AG04450 (cell line): ENCODE data around the gene ENTREP1. TPM values are rescaled to one million over a fixed set of nuclear protein-coding genes. Genes with fewer than 3 reads are reported as not detected.

Source experiments
- CTCF ChIA-PET: fragments of 300-600, 350-600 bp; formaldehyde crosslinking; extraction: SDS; loops from one replicate; lab custom pipeline; 2022; ENCODE audit warnings: antibody characterized with exemption, inconsistent platforms; lab: Charles Lee
- POLR2A ChIA-PET: fragments of 350-600 bp; formaldehyde crosslinking; extraction: SDS; loops from one replicate; lab custom pipeline; 2021; ENCODE audit warnings: antibody characterized with exemption, inconsistent platforms; lab: Yijun Ruan, JAX
- DNase-seq: peaks from one replicate; pipeline ENCODE4 v3.0.0-alpha.2; 2011; ENCODE audit warnings: low read depth, low spot score
- H3K27ac ChIP-seq: one replicate; pipeline ENCODE4 v1.5.1; 2012; ENCODE audit warnings: low read depth, low read length, control low read depth
- H3K27me3 ChIP-seq: one replicate; pipeline ENCODE4 v1.6.0; 2012; ENCODE audit warnings: low read length; ENCODE audit not compliant: control insufficient read depth, insufficient read depth
- H3K4me3 ChIP-seq: 2 replicates; pipeline ENCODE4 v1.5.1; 2011; ENCODE audit warnings: mild to moderate bottlenecking, low read depth, low read length, control low read depth
- H3K9me3 ChIP-seq: 2 replicates; pipeline ENCODE4 v1.5.1; 2012; ENCODE audit warnings: low read length; ENCODE audit not compliant: control insufficient read depth, insufficient read depth
- CTCF ChIP-seq: IDR thresholded peaks from 2 replicates; pipeline ENCODE4 v1.5.1; 2011; ENCODE audit warnings: low read depth, low read length, control low read depth, inconsistent platforms
- polyA plus RNA-seq: library from polyadenylated mRNA; depleted of rRNA; stranded (reverse); fragments of >200 nt; gene quantifications from 2 replicates; pipeline ENCODE4 v1.2.3, GENCODE V29; 2011

ENTREP1 gene
- polyA plus RNA-seq, 1 experiment: not detected

GRCh38 chr9:69357821-69358220 is 32.8 kb downstream of the ENTREP1 start:
- ChIA-PET CTCF (no interaction called here), POLR2A (no interaction called here)
- H3K4me3 ChIP-seq: no peak overlapping the region
- TF ChIP-seq CTCF: no peak
- DNase-seq: no peak
- no peaks in the 10 kb centered on the region for H3K27me3 ChIP-seq
- no peaks in the 10 kb centered on the region for H3K9me3 ChIP-seq
- no peak overlapping the region for H3K27ac ChIP-seq

GRCh38 chr9:69363191-69363590 is 38.2 kb downstream of the ENTREP1 start:
- POLR2A ChIA-PET: no interaction called here
- DNase-seq: no peak
- Histone ChIP-seq H3K27me3 (no peaks in the 10 kb centered on the region), H3K4me3 (no peak overlapping the region), H3K9me3 (no peaks in the 10 kb centered on the region), H3K27ac (no peak overlapping the region)
- TF ChIP-seq CTCF: no peak
- CTCF ChIA-PET: no interaction called here

- CTCF ChIA-PET: no interaction called here
- no peaks in the 10 kb centered on the region for H3K27me3 ChIP-seq
These were observed 39.6 kb downstream of the ENTREP1 start for GRCh38 chr9:69364510-69365150.

GRCh38 chr9:69370430-69370829 is 45.4 kb downstream of the ENTREP1 start:
- Histone ChIP-seq H3K4me3 (no peak overlapping the region), H3K27me3 (peaks cover 3% of the 10 kb centered on the region), H3K9me3 (no peaks in the 10 kb centered on the region), H3K27ac (no peak overlapping the region)
- TF ChIP-seq CTCF: no peak
- POLR2A ChIA-PET: no interaction called here
- CTCF ChIA-PET: interaction anchor here (0.5 kb wide), 1 partner anchor 122 kb away, joined by 3 read pairs; no protein-coding TSS in a partner anchor
- DNase-seq: no peak

More at GRCh38 chr9:69364510-69365150, 39.6 kb downstream of the ENTREP1 start:
- H3K4me3 ChIP-seq: no peak overlapping the region
- POLR2A ChIA-PET: no interaction called here
- H3K9me3 ChIP-seq: no peaks in the 10 kb centered on the region
- TF ChIP-seq CTCF: no peak
- no peak overlapping the region for H3K27ac ChIP-seq
- no peak for DNase-seq

GRCh38 chr9:69371001-69371400 is 46.0 kb downstream of the ENTREP1 start:
- ChIA-PET CTCF (no interaction called here), POLR2A (no interaction called here)
- H3K9me3 ChIP-seq: no peaks in the 10 kb centered on the region
- DNase-seq: no peak
- H3K27me3 ChIP-seq: peaks cover 3% of the 10 kb centered on the region
- TF ChIP-seq CTCF: no peak
- no peak overlapping the region for H3K27ac ChIP-seq
- no peak overlapping the region for H3K4me3 ChIP-seq
